Loucy (cell line): ENCODE data around the gene FAM110C.

Experiments
- H2AFZ ChIP-seq: fragments of 200-600 bp; sonication (generic); 2 replicates; pipeline ENCODE4 v1.6.0; 2016; ENCODE audit warnings: antibody characterized with exemption, mild to moderate bottlenecking, low read length, moderate library complexity
- H3F3A ChIP-seq: fragments of 200-600 bp; 2 replicates; pipeline ENCODE4 v1.6.0; 2016; ENCODE audit warnings: antibody characterized with exemption, low read depth, mild to moderate bottlenecking
- H3K27me3 ChIP-seq: fragments of 200-600 bp; sonication (generic); 2 replicates; pipeline ENCODE4 v1.6.1; 2014; ENCODE audit warnings: low read length, mild to moderate bottlenecking; ENCODE audit not compliant: insufficient read depth, poor library complexity, severe bottlenecking
- H3K36me3 ChIP-seq: fragments of 200-600 bp; sonication (generic); 2 replicates; pipeline ENCODE4 v1.6.1; 2016; ENCODE audit warnings: low read length; ENCODE audit not compliant: insufficient read depth
- H3K4me1 ChIP-seq: fragments of 200-600 bp; sonication (generic); 2 replicates; pipeline ENCODE4 v1.5.1; 2014; ENCODE audit warnings: low read length, mild to moderate bottlenecking; ENCODE audit not compliant: insufficient read depth, poor library complexity, severe bottlenecking
- H3K4me2 ChIP-seq: fragments of 200-600 bp; sonication (generic); 2 replicates; pipeline ENCODE4 v1.6.0; 2014; ENCODE audit warnings: antibody characterized with exemption, low read length, low read depth, mild to moderate bottlenecking; ENCODE audit not compliant: poor library complexity, severe bottlenecking
- H3K4me3 ChIP-seq: fragments of 200-600 bp; sonication (generic); 2 replicates; pipeline ENCODE4 v1.5.1; 2014; ENCODE audit warnings: low read length, mild to moderate bottlenecking, mixed read lengths; ENCODE audit not compliant: poor library complexity, severe bottlenecking
- H3K79me2 ChIP-seq: fragments of 200-600 bp; sonication (generic); 2 replicates; pipeline ENCODE4 v1.6.1; 2014; ENCODE audit warnings: low read length; ENCODE audit not compliant: insufficient read depth
- H3K9ac ChIP-seq: fragments of 200-600 bp; sonication (generic); 2 replicates; pipeline ENCODE4 v1.6.0; 2014; ENCODE audit warnings: mild to moderate bottlenecking, low read depth, low read length, moderate library complexity; ENCODE audit not compliant: poor library complexity, severe bottlenecking
- H3K9me2 ChIP-seq: fragments of 200-600 bp; sonication (generic); replicated peaks from 2 replicates; pipeline ENCODE4 v1.6.1; 2016; ENCODE audit warnings: low read depth, low read length, mixed read lengths
- H3K9me3 ChIP-seq: fragments of 200-600 bp; sonication (generic); 2 replicates; pipeline ENCODE4 v1.6.1; 2014; ENCODE audit warnings: mild to moderate bottlenecking, antibody characterized with exemption, low read length, low read depth; ENCODE audit not compliant: insufficient read depth
- H4K20me1 ChIP-seq: fragments of 200-600 bp; sonication (generic); 2 replicates; pipeline ENCODE4 v1.6.0; 2014; ENCODE audit warnings: antibody characterized with exemption, low read length, mild to moderate bottlenecking; ENCODE audit not compliant: insufficient read depth, poor library complexity, severe bottlenecking
- CTCF ChIP-seq: fragments of 200-600 bp; sonication (generic); conservative IDR thresholded peaks from 2 replicates; pipeline ENCODE4 v1.5.1; 2014; ENCODE audit warnings: mild to moderate bottlenecking, antibody characterized with exemption, low read length
- EZH2phosphoT487 ChIP-seq: fragments of 200-600 bp; IDR thresholded peaks from 2 replicates; pipeline ENCODE4 v1.6.1; 2018; ENCODE audit warnings: antibody characterized with exemption, mild to moderate bottlenecking, moderate library complexity, borderline replicate concordance

The FAM110C gene

GRCh38 chr2:42788-43187 lies 3.5 kb downstream of the FAM110C start:
- no peaks in the 10 kb centered on the region for H3K27me3 ChIP-seq
- H3K36me3 ChIP-seq: no peaks in the 10 kb centered on the region
- no peaks in the 10 kb centered on the region for H3K9me2 ChIP-seq
- no peaks in the 10 kb centered on the region for H4K20me1 ChIP-seq
- H3K79me2 ChIP-seq: no peaks in the 10 kb centered on the region
- no peak overlapping the region for H2AFZ ChIP-seq
- H3F3A ChIP-seq: no peaks in the 10 kb centered on the region
- TF ChIP-seq CTCF: no peak
- no peak for TF ChIP-seq EZH2phosphoT487
- peaks cover 18% of the 10 kb centered on the region for H3K4me1 ChIP-seq
- no peaks in the 10 kb centered on the region for H3K9me3 ChIP-seq
- H3K4me3 ChIP-seq: no peak overlapping the region
- H3K4me2 ChIP-seq: no peak overlapping the region
- no peak overlapping the region for H3K9ac ChIP-seq

GRCh38 chr2:40465-40864 lies 5.8 kb downstream of the FAM110C start:
- Histone ChIP-seq H3K4me1 (peaks cover 28% of the 10 kb centered on the region), H3K4me2 (no peak overlapping the region), H3K9me3 (no peaks in the 10 kb centered on the region), H3K4me3 (no peak overlapping the region), H3K9me2 (no peaks in the 10 kb centered on the region), H3K36me3 (no peaks in the 10 kb centered on the region), H2AFZ (no peak overlapping the region), H3K79me2 (no peaks in the 10 kb centered on the region), H3K27me3 (no peaks in the 10 kb centered on the region), H4K20me1 (no peaks in the 10 kb centered on the region), H3F3A (no peaks in the 10 kb centered on the region), H3K9ac (no peak overlapping the region)
- TF ChIP-seq EZH2phosphoT487 (no peak), CTCF (no peak)

GRCh38 chr2:38155-38554 lies 8.2 kb downstream of the FAM110C start:
- H3K4me1 ChIP-seq: peaks cover 49% of the 10 kb centered on the region
- no peak overlapping the region for H2AFZ ChIP-seq
- no peaks in the 10 kb centered on the region for H3F3A ChIP-seq
- no peaks in the 10 kb centered on the region for H3K9me3 ChIP-seq
- TF ChIP-seq CTCF (no peak), EZH2phosphoT487 (no peak)
- H3K79me2 ChIP-seq: no peaks in the 10 kb centered on the region
- no peaks in the 10 kb centered on the region for H3K36me3 ChIP-seq
- H3K9me2 ChIP-seq: no peaks in the 10 kb centered on the region
- no peak overlapping the region for H3K4me2 ChIP-seq
- no peak overlapping the region for H3K9ac ChIP-seq
- no peak overlapping the region for H3K4me3 ChIP-seq
- H3K27me3 ChIP-seq: no peaks in the 10 kb centered on the region
- no peaks in the 10 kb centered on the region for H4K20me1 ChIP-seq
